ENCODE measurements around the gene DLGAP1.
"Not testable (repeated sequence)": the region's sequence is repeated elsewhere in the genome, so short reads cannot be mapped to it uniquely, and the experiment has no call there.

The DLGAP1 gene

DNA sequence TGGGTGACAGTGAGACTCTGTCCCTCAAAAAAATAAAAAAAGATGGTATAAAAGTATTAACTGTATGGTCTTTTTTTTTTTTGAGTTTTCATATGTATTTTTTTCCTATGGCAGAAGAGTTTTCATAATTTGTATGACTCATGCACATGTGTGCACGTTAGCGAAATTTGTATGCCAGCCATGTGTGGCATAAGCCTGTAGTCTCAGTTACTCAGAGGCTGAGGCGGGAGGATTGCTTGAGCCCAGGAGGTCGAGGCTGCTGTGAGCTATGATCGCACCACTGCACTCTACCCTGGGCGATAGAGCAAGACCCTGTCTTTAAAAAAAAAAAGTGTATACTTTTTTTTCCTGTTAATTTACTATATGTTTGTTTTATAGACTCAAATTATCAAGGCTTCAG, 844.3 kb downstream of the DLGAP1 start:
- no peak for DNase-seq

DNA sequence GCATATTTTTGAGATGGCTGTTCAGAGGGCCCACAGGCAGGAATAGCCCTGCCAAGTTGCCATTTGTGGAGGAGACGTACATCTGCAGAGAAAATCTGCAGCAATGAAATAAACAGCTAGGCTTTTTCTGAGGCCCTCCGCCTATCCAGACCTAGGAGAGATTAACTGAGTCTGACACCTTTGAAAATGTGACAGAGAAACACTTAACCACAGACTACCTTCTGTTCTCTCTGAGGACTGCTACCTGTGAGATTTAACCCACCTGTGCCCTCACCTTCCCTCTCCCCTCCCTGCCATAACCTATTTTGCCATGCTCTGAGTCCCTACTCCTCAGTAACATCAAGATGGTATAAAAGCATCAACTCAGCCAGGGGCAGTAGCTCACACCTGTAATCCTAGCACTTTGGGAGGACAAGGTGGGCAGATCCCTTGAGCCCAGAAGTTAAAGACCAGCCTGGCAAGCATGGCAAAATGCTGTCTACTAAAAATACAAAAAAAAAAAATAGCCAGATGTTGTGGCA, 844.9 kb downstream of the DLGAP1 start:
- no peak for DNase-seq

DNA sequence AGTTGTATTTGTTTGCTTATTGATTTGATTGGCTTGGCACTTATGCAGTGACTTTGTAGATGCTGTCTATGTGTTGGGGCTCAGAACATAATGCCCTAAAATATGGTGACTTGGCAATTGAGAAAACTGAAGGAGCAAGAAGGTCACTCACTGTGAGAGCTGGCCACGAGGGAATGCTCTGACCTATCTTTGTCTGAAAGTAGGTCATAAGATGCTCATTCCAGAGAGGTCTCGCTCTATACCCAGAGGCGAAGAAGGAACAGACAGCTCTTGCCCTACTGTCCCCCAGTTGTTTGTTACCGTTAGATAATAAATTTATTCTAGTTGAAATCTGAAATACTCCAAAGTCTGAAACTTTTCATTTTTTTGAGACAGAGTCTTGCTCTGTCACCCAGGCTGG, 846.6 kb downstream of the DLGAP1 start:
- DNase-seq, result no peak

DNA sequence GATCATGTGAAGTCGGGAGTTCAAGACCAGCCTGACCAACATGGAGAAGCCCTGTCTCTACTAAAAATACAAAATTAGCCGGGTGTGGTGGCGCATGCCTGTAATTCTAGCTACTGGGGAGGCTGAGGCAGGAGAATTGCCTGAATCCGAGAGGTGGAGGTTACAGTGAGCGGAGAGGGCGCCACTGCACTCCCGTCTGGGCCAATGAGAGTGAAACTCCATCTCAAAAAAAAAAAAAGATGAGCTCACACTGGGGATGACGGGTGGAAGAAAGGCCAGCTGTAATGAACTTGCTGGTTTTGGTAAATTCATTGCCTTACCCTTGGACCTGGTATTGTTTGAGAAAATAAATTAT, 847.0 kb downstream of the DLGAP1 start:
- not testable (repeated sequence) for DNase-seq

DNA sequence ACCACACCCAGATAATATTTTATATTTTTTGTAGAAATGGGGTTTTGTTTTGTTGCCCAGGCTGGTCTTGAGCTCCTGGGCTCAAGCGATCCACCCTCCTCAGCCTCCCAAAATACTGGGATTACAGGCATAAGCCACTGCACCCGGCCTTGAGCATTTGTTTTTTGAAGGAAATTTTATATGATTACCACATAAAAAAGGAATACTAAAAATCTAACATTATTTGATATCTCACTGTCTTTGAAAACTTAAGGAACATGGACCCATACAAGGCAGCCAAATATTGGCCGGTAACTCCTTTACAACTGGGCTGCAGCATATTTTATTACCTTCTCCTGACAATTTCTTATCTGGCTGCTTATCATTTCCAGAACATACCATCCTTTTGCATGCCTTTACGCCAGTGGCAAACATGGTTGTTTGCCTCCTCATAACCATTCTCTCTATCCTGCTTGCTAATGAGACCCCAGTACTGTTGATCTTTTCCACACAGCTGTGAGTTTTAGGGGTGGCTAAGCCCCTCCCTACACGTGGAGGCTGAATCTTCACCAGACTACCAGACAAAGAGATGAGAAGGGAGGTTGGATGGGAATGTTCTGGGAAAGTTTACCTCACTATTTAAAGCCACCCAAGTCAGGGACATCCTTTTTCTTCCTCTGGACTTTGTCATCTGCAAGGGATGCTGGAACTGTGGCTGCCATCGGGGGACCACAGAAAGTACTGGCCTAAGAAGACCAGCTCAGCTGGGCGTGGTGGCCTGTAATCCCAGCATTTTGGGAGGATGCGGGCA, 847.6 kb downstream of the DLGAP1 start:
- no peak for DNase-seq

DNA sequence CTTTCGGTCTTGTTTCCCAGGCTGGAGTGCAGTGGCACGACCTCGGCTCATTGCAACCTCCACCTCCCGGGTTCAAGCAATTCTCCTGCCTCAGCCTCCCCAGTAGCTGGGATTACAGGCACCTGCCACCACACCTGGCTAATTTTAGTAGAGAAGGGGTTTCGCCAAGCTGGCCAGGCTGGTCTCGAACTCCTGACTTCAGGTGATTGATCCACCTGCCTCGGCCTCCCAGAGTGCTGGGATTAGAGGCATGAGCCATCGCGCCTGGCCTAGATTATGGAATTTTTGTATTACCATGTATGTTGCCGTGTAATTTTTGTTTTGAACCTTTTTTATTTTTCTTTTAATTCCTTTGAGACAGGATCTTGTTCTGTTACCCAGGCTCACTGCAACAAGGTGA, 848.2 kb downstream of the DLGAP1 start:
- DNase-seq, result not testable (repeated sequence)

DNA sequence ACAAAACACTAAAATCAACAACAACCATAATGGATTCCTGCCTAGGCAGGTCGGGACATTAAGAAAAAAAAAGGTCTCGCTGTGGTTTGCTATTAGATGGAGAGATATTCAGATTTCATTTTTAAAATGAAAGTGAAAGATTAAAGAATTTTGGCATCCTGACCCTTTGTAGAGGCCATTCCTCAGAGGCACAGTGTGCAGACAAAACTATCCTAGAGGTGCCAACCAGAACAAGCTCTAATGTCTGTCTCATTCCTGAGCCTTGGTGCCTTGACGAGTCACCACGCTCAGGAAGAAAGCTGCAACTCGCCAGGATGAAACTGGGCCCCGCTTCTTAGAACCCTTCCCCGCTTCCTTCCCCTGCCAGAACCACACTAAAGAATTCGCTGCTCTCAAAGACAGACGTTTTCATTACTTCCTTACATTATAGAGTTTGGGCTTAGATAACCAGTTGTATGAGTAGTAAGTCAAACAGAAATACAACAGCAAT, 849.1 kb downstream of the DLGAP1 start:
- DNase-seq, result no peak

DNA sequence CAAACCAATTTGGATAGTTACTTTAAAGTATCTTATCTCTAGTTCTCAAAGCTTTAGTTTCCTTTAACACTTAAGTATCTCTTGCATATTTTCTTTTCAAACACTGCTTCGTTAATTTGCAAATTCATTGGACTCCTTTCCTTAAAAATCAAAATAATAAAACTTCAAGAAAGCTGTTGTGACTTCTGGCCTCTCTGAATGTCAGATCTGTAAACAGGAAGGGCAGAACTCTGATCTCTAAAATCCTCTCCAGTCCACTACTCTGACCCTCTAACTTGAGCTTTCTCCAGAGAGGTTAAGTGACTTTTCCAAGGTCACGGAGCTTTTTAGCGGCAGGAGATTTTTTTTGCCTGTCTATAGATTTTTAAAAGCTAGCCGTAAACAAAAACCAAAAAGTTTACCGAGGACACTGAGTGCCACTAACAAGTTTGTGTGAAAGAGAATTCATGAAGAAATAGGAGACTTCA, 849.6 kb downstream of the DLGAP1 start:
- DNase-seq, result no peak

DNA sequence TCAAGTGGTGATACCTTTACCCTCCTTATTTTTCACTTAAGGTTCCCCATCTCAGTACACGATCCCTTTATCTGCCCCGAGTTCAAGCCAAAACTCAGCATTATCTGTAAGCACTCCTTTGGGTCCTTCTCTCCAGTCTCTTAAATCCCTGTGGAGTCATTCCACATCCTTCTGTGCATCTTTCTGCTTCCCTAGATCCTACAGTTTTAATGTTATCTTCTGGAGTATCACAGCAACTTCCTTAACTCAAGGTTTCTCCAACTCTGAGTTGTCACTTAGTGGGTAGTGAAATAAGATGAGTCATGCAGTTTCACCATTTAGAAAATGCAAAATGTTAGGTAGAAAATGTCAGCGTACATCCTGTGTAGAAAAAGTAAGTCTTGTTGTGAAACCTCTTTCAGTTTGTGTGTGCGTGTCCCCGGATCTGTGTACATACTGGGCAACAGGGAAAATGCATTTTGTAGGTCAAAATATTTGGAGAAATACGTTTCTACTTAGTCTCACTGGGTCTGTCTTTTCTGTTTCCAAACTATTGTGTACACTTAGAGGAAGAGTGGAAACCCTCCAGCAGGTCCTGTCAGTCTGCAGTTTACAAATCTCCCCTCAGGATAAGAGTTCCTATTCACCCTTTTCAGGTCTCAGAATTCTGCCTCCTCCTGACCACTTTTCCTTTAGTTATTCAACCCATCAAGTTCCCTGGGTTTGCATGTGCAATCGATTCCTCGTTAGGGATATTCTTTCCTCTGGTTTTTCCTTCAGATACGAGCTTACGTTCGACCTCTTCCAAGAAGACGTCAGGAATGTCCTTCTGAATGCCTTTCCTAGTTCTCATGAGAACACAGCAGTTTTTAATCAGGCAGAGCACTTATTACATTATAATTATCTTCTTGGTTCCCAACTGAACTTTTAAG, 850.4 kb downstream of the DLGAP1 start:
- DNase-seq, result no peak

DNA sequence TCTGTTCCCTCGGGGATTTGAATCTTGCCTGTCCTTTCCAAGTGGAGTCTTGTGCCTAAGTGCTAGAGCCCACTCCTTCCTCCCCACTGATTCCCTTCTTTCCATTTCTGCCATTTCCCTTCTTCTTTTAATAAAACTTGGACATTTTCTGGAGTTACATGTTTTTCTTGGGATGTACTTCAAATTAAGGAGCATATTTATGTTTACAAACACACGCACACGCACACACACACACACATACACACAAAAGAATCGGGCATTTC, 850.9 kb downstream of the DLGAP1 start:
- DNase-seq, result no peak

DNA sequence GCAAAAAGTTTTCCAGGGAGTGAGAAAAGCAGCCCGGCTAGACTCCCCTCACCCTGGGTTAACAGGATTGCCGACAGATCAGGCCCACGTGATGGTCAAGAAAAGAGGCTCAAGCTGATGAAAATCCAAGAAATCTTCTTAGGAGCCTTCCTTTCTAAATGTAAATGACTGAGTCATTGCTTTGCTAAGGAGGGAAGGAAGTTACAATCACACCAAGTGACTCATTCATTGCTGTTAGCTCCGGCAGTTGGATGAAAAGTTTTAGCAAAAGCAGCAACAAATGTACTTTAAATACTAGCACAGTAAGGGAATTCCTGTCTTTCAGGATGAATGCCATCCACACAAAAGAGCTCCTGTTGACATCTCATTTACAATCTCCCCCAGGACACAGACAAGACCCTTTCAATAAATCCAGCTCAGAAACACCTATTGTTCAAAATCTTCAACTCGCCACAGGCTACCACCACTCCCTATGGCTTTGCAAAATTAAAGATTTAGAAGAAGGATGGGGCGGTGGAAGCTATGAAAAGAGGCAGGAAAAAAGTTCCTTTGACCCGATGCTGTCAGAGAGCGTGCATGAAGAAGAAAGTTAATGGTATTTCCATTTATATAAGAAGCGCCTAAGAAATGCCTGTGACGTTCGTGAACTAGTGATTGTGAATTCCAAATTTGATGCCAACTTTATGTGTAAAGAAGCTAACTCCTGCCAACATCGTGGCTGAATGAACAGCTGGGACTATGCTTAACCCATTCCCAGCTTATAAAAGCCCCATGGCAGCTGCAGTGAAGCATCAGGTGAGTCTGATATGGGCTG, 851.5 kb downstream of the DLGAP1 start:
- no peak for DNase-seq

DNA sequence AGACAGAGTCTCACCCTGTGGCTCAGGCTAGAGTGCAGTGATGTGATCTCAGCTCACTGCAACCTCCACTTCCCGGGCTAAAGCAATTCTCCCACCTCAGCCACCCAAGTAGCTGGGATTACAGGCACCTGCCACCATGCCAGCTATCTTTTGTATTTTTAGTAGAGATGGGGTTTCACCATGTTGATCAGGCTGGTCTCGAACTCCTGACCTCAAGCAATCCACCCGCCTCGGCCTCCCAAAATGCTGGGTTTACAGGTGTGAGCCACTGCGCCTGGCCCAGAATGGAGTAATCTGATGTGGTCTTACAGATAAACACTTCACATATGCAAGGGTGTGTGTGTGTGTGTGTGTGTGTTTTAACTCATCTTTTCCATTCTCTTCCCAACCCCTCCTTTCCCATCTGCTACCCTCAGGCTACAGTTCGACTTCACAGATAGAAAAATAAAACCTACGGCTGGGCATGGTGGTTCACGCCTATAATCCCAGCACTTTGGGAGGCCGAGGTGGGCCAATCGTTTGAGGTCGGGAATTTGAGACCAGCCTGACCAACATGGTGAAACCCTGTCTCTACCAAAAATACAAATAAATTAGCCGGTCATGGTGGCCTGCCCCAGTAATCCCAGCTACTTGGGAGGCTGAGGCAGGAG, 853.9 kb downstream of the DLGAP1 start:
- DNase-seq, result not testable (repeated sequence)

DNA sequence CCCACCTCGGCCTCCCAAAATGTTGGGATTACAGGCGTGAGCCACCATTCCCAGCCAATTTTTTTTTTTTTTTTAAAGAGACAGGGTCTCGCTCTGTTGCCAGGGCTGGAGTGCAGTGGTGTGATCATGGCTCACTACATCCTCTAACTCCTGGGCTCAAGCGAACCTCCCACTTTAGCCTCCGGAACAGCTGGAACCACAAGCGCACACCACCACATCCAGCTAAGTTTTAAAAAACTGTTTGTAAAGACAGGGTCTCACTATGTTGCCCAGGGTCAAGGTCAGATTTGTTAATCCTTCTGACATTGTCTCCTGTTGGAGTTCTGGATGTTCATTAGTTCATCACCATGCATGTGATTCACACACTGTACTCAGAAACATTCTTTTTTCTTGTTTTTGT, 855.2 kb downstream of the DLGAP1 start:
- DNase-seq, result no peak

DNA sequence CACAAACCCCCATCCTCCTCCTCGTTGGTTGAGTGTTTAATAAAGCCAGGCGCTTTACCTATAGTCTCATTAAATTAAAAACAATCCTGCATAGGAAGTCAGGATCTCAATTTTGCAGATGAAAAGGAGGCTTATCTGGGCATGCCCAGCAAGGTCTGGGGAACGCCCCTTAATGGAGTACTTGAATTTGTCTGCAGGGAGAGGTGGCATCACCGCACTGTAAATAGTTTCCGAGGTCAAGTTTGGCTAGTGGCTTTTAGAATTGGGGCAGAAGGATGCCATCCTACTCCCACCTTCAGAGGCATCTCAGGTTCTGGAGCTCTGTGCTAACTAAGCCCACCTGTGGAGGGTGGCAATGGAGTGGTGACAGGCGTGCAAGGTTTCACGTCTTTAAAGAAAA, 855.9 kb downstream of the DLGAP1 start:
- peak; percentile 25 for DNase-seq

DNA sequence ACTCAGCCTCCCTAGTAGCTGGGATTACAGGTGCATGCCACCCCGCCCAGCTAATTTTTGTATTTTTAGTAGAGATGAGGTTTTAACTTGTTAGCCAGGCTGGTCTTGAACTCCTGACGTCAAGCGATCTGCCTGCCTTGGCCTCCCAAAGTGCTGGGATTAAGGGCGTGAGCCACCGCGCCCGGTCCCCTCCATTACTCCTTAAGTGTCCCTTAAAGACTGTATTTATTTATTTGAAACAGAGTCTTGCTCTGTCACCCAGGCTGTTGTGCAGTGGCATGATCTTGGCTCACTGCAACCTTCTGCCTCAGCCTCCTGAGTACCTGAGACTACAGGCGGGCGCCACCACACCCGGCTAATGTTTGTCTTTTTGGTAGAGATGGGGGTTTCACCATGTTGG, 856.5 kb downstream of the DLGAP1 start:
- DNase-seq, result no peak

DNA sequence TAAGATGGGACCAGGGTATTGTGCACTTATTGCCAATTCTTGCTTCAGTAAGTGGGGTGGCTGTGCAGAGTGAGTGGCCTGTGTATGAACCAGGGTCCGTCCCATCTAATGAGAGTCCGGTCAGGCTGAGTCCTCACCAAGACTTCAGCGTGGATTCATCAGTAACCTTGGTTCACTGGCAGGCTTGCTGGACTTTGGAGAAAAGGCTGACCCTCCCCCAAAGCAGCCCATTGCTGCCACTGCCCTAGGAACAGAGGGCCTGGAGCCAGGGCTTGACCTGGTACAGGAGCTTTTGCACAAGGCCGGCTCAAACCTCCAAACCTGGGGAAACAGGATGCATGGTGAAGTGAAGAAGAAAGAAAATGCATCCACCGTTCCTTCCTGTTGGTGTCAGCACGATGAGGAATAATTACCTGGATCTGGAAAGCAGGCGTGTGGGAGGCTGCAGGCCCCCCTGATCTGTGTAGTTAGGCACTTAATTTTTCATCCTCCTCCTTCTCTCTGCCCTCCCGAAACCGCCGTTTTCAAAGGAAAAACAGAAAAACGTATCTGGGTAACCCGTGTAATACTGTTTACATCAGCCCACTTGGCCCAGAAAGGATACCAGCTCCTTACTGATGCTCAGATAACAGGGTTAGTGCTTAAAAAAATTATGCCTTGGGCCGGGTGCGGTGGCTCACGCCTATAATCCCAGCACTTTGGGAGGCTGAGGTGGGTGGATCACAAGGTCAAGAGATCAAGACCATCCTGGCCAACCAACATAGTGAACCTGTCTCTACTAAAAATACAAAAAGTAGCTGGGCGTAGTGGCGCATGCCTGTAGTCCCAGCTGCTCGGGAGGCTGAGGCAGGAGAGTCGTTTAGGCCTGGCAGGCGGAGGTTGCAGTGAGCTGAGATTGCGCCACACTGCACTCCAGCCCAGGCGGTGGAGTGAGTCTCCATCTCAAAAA, 857.4 kb downstream of the DLGAP1 start:
- DNase-seq, result no peak

DNA sequence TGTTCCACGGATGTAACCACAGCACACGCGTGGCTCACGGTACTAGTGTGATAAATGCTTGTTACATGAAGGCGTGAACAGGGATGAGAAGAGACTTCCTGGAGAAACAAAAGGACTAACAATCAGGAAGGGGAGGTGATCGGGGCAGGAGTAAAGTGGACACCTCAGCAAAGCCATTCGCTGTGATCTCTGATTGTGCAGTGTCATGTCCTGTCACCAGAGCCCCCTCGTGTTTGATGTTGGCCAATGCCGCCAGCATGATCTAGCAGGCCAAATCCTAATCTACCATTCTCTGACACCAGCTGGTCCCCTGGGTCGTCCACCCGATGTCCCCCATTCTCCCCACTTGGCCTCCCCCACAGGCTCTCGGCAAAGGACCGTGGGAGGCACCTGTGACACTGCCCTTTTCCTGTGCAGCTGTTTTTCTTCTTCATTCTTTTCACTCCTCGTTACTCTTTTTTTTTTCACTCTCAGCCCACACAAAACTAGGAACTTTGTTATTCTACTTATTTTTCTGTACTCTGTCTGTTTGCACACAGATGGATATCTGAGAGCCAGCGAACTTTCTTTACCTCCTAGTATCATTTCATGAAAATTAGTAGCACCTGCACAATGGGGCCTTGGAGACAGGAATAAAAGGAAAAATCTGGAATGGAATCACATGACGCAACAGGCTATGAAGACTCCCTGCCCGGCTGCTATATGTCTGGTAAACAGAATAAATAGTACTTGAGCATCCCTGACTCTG, 858.3 kb downstream of the DLGAP1 start:
- DNase-seq, result peak; percentile 91

DNA sequence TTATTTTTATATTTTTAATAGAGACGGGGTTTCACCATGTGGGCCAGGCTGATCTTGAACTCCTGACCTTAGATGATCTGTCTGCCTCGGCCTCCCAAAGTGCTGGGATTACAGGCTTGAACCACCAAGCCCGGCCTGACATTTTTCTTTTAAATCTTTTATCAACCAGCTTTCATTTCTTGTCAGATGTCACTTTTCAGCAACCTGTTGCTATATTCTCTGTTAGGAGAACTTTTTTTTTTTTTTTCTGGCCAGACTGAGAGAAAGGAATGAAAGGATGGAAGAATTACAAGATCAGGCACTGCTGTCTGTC, 858.8 kb downstream of the DLGAP1 start:
- DNase-seq, result no peak

DNA sequence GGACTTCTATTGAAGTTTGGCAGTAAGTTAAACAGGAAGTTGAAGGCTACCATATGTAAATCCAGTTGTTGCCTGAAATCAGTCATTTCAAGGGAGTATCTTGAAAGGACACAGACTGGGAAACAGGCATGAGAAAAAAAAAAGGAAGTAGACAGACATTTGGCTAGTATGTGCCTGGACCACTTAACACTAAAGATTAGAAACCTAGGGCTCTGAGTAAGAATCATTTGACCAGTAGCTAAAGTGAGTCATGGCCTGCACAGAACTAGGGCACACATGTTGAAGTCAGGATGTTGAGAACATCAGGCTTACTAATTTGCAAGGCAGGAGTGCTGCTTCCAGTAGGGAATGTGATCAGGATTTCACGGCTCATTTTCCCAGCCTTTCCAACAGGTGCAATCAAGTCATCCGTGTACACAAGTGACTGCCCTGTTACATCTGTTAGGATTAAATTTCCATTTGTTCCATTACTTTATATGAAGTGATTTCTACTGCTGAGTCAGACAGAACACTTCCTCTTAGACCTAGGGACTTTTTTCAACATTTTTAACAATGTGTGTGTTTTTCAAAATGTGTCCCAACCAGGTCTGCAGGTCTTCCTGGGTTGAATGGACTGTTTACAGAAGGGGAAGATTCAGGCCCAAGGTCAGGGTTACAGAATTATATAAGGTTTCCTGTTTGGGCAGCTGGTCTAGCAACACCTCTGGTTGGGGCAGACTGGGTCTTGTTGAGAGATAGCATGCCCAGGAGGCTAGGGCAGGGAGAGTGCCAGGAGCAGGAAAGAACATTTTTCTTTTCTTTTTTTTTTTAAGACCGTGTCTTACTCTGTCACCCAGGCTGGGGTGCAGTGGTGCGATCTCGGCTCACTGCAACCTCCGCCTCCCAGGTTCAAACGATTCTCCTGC, 859.5 kb downstream of the DLGAP1 start:
- DNase-seq, result peak; percentile 94

Measured in NCI-H510A treated with DMSO at 0.1 percent for 48 hours (cell line).